K562 (cell line): Measurements from ENCODE around the gene RAB26. TPM values are rescaled to one million over a fixed set of nuclear protein-coding genes. Genes with fewer than 3 reads are reported as not detected.
A peak's percentile ranks its signal among the peaks of the same experiment; 100 is the strongest.

Source experiments
- FOSL1 ChIP-seq: fragments of 200-800 bp; sonication (Bioruptor generic); conservative IDR thresholded peaks from 2 replicates; pipeline ENCODE4 v1.6.1; 2016; ENCODE audit warnings: missing genetic modification characterization, missing compliant biosample characterization
- GTF2A2 ChIP-seq: IDR thresholded peaks from 2 replicates; pipeline ENCODE4 v1.6.1; 2016; ENCODE audit warnings: mild to moderate bottlenecking, missing genetic modification characterization, missing compliant biosample characterization
- HDAC2 ChIP-seq: fragments of 450-650 bp; IDR thresholded peaks from 2 replicates; pipeline ENCODE4 v1.6.1; 2016; ENCODE audit warnings: mild to moderate bottlenecking
- IRF9 ChIP-seq: fragments of 450-650 bp; IDR thresholded peaks from 2 replicates; pipeline ENCODE4 v1.6.1; 2016; ENCODE audit warnings: missing biosample characterization, missing genetic modification characterization
- JUN ChIP-seq, 2 experiments: sonication (generic) in 1 of 2; formaldehyde crosslinking in 1 of 2; IDR thresholded peaks; 2 replicates each; pipeline versions ENCODE4 v1.6.1 to v1.8.0; 2012 to 2022; ENCODE audit warnings: borderline replicate concordance in 2 of 2, mild to moderate bottlenecking in 2 of 2, improper control_type of control experiment in 1 of 2, low read depth in 1 of 2, low read length in 1 of 2, missing genetic modification reagents in 1 of 2
- MNT ChIP-seq, 2 experiments: fragments of 450-650 bp; conservative IDR thresholded peaks; 2 replicates each; pipeline ENCODE4 v1.6.1; 2017; ENCODE audit warnings: mild to moderate bottlenecking in 2 of 2, moderate library complexity in 2 of 2
- NR2C2 ChIP-seq, 2 experiments: fragments of 200-800 bp in 1 of 2; sonication (Bioruptor generic) in 1 of 2; sonication (generic) in 1 of 2; formaldehyde crosslinking in 1 of 2; IDR thresholded peaks; 2 replicates each; pipeline versions ENCODE4 v1.6.1 to v1.8.0; 2016 to 2022; ENCODE audit warnings: mild to moderate bottlenecking in 1 of 2, missing compliant biosample characterization in 1 of 2, missing genetic modification characterization in 1 of 2, missing genetic modification reagents in 1 of 2
- PRDM10 ChIP-seq: fragments of 450-650 bp; IDR thresholded peaks from 2 replicates; pipeline ENCODE4 v1.6.1; 2018; ENCODE audit not compliant: partially characterized antibody
- PREB ChIP-seq: sonication (generic); formaldehyde crosslinking; IDR thresholded peaks from 2 replicates; pipeline ENCODE4 v1.8.1; 2023; ENCODE audit warnings: mild to moderate bottlenecking, missing genetic modification reagents
- SMARCC2 ChIP-seq: fragments of 450-650 bp; IDR thresholded peaks from 2 replicates; pipeline ENCODE4 v1.6.1; 2017; ENCODE audit warnings: antibody characterized with exemption, moderate library complexity, mild to moderate bottlenecking, low read depth
- SNIP1 ChIP-seq: fragments of 450-650 bp; IDR thresholded peaks from 2 replicates; pipeline ENCODE4 v1.7.1; 2017; ENCODE audit warnings: low read depth, mild to moderate bottlenecking
- TFAP4 ChIP-seq: sonication (generic); formaldehyde crosslinking; IDR thresholded peaks from 2 replicates; pipeline ENCODE4 v1.8.0; 2022; ENCODE audit warnings: missing genetic modification reagents, mild to moderate bottlenecking, moderate library complexity, borderline replicate concordance
- ZBTB33 ChIP-seq: sonication (generic); formaldehyde crosslinking; IDR thresholded peaks from 2 replicates; pipeline ENCODE4 v1.8.1; 2023; ENCODE audit warnings: mild to moderate bottlenecking, missing genetic modification reagents
- polyA plus RNA-seq, 8 experiments: library from polyadenylated mRNA; depleted of rRNA in 4 of 8; stranded (reverse) in 5 of 8; unstranded in 3 of 8; fragments of >200 nt; fragmentation: Nextera tagmentation in 2 of 8; fragmentation: Illumina TruSeq in 1 of 8; extraction: Ambion mirVana in 2 of 8; extraction: Trizol in 1 of 8; gene quantifications; 2 replicates each; pipeline versions ENCODE4 v1.2.1 to v1.2.3, GENCODE V29; 2011 to 2014; ENCODE audit warnings: inconsistent platforms in 1 of 8, missing spikeins in 1 of 8
- total RNA-seq, 7 experiments: library from RNA; depleted of rRNA in 6 of 7; stranded (reverse); fragments of >200 nt in 6 of 7; fragmentation: Illumina TruSeq in 2 of 7; extraction: Trizol in 2 of 7; gene quantifications; 2 replicates each; pipeline versions ENCODE4 v1.2.1 to v1.2.3, GENCODE V29; 2011 to 2021; ENCODE audit warnings: low replicate concordance in 1 of 7

The RAB26 gene
- total and polyA plus RNA-seq, 9 of the 15 experiments (the other 6 are each of a cell fraction or from before 2014, with no cell fraction given) = 0.25 to 6.1 (median 2.1) TPM

- TF ChIP-seq PREB (CRISPR knock-in tag) (no peak), IRF9 (tag) (no peak), MNT (conservative IDR thresholded peaks at IDR 0.05) (0 out of 4 replicates have a peak, but pooled peaks of 1 of the 2 experiments have one; percentile 33), ZBTB33 (CRISPR knock-in tag) (peak; percentile 70; the same call in 1 of the 2 replicates), NR2C2 (CRISPR knock-in tag; IDR thresholded peaks at IDR 0.05) (no peak), NR2C2 (tag; IDR thresholded peaks at IDR 0.05) (no peak), GTF2A2 (no peak), PRDM10 (peak; percentile 44), FOSL1 (peak; percentile 44; the same call in 1 of the 2 replicates), SMARCC2 (no peak), JUN (IDR thresholded peaks at IDR 0.05; ENCODE audit: borderline replicate concordance, low read depth, low read length) (0 out of 2 replicates have a peak, but pooled peaks have one; percentile 23), JUN (CRISPR knock-in tag; IDR thresholded peaks at IDR 0.05; ENCODE audit: borderline replicate concordance) (no peak), SNIP1 (no peak), TFAP4 (CRISPR knock-in tag) (0 out of 2 replicates have a peak, but pooled peaks have one; percentile 44), HDAC2 (0 out of 2 replicates have a peak, but pooled peaks have one; percentile 11)
Observed at GRCh38 chr16:2142942-2143877, 5.2 kb upstream of the RAB26 start (continued).
